ENCODE data around the gene NELL2.
"Not testable (repeated sequence)": the region's sequence is repeated elsewhere in the genome, so short reads cannot be mapped to it uniquely, and the experiment has no call there.

NELL2 gene

GRCh38 chr12:44842669-44843068, 33.4 kb downstream of the NELL2 start:
- Histone ChIP-seq H3K4me1 (ENCODE audit: control insufficient read depth, insufficient read depth, low read length) (no peaks in the 10 kb centered on the region), H3K36me3 (ENCODE audit: control insufficient read depth, insufficient read depth, low read length) (no peaks in the 10 kb centered on the region), H3K4me3 (ENCODE audit: low read length) (no peak overlapping the region), H3K9ac (ENCODE audit: low read length) (no peak overlapping the region), H3K27ac (ENCODE audit: low read depth, low read length) (no peak overlapping the region), H3K27me3 (ENCODE audit: control insufficient read depth, insufficient read depth, low read length) (peaks cover 3% of the 10 kb centered on the region)

- Histone ChIP-seq H3K36me3 (ENCODE audit: control insufficient read depth, insufficient read depth, low read length) (no peaks in the 10 kb centered on the region), H3K27ac (ENCODE audit: low read depth, low read length) (no peak overlapping the region), H3K4me1 (ENCODE audit: control insufficient read depth, insufficient read depth, low read length) (no peaks in the 10 kb centered on the region), H3K9ac (ENCODE audit: low read length) (no peak overlapping the region), H3K4me3 (ENCODE audit: low read length) (no peak overlapping the region), H3K27me3 (ENCODE audit: control insufficient read depth, insufficient read depth, low read length) (peaks cover 3% of the 10 kb centered on the region)
Measured at GRCh38 chr12:44839785-44840184, 36.3 kb downstream of the NELL2 start.

GRCh38 chr12:44837114-44837755, 38.9 kb downstream of the NELL2 start:
- Histone ChIP-seq H3K9ac (ENCODE audit: low read length) (no peak overlapping the region), H3K4me1 (ENCODE audit: control insufficient read depth, insufficient read depth, low read length) (no peaks in the 10 kb centered on the region), H3K27me3 (ENCODE audit: control insufficient read depth, insufficient read depth, low read length) (peaks cover 3% of the 10 kb centered on the region), H3K27ac (ENCODE audit: low read depth, low read length) (no peak overlapping the region), H3K36me3 (ENCODE audit: control insufficient read depth, insufficient read depth, low read length) (no peaks in the 10 kb centered on the region), H3K4me3 (ENCODE audit: low read length) (no peak overlapping the region)

GRCh38 chr12:44835641-44836379, 40.3 kb downstream of the NELL2 start:
- Histone ChIP-seq H3K27ac (ENCODE audit: low read depth, low read length) (peak overlapping the region; percentile 12), H3K27me3 (ENCODE audit: control insufficient read depth, insufficient read depth, low read length) (peaks cover 3% of the 10 kb centered on the region), H3K4me3 (ENCODE audit: low read length) (no peak overlapping the region), H3K4me1 (ENCODE audit: control insufficient read depth, insufficient read depth, low read length) (no peaks in the 10 kb centered on the region), H3K9ac (ENCODE audit: low read length) (no peak overlapping the region), H3K36me3 (ENCODE audit: control insufficient read depth, insufficient read depth, low read length) (no peaks in the 10 kb centered on the region)

- H3K9ac ChIP-seq (ENCODE audit: low read length); H3K4me3 ChIP-seq (ENCODE audit: low read length); H3K36me3 ChIP-seq (ENCODE audit: control insufficient read depth, insufficient read depth, low read length); H3K4me1 ChIP-seq (ENCODE audit: control insufficient read depth, insufficient read depth, low read length); H3K27ac ChIP-seq (ENCODE audit: low read depth, low read length); H3K27me3 ChIP-seq (ENCODE audit: control insufficient read depth, insufficient read depth, low read length): not testable (repeated sequence)
Measured at GRCh38 chr12:44834996-44835395, 41.1 kb downstream of the NELL2 start.

- Histone ChIP-seq H3K27me3 (ENCODE audit: control insufficient read depth, insufficient read depth, low read length) (no peaks in the 10 kb centered on the region), H3K27ac (ENCODE audit: low read depth, low read length) (no peak overlapping the region)
Measured at GRCh38 chr12:44833561-44833960, 42.6 kb downstream of the NELL2 start.

GRCh38 chr12:44830566-44831055, 45.5 kb downstream of the NELL2 start:
- Histone ChIP-seq H3K27ac (ENCODE audit: low read depth, low read length) (no peak overlapping the region), H3K36me3 (ENCODE audit: control insufficient read depth, insufficient read depth, low read length) (no peaks in the 10 kb centered on the region), H3K9ac (ENCODE audit: low read length) (no peak overlapping the region), H3K27me3 (ENCODE audit: control insufficient read depth, insufficient read depth, low read length) (no peaks in the 10 kb centered on the region), H3K4me3 (ENCODE audit: low read length) (no peak overlapping the region), H3K4me1 (ENCODE audit: control insufficient read depth, insufficient read depth, low read length) (no peaks in the 10 kb centered on the region)

More at GRCh38 chr12:44833561-44833960, 42.6 kb downstream of the NELL2 start:
- Histone ChIP-seq H3K36me3 (ENCODE audit: control insufficient read depth, insufficient read depth, low read length) (no peaks in the 10 kb centered on the region), H3K9ac (ENCODE audit: low read length) (no peak overlapping the region), H3K4me3 (ENCODE audit: low read length) (no peak overlapping the region), H3K4me1 (ENCODE audit: control insufficient read depth, insufficient read depth, low read length) (no peaks in the 10 kb centered on the region)

GRCh38 chr12:44829045-44829444, 47.1 kb downstream of the NELL2 start:
- Histone ChIP-seq H3K4me3 (ENCODE audit: low read length) (no peak overlapping the region), H3K27ac (ENCODE audit: low read depth, low read length) (no peak overlapping the region), H3K27me3 (ENCODE audit: control insufficient read depth, insufficient read depth, low read length) (no peaks in the 10 kb centered on the region), H3K9ac (ENCODE audit: low read length) (no peak overlapping the region), H3K4me1 (ENCODE audit: control insufficient read depth, insufficient read depth, low read length) (no peaks in the 10 kb centered on the region), H3K36me3 (ENCODE audit: control insufficient read depth, insufficient read depth, low read length) (no peaks in the 10 kb centered on the region)

- H3K36me3 ChIP-seq (ENCODE audit: control insufficient read depth, insufficient read depth, low read length) = no peaks in the 10 kb centered on the region
- no peak overlapping the region for H3K9ac ChIP-seq (ENCODE audit: low read length)
Measured at GRCh38 chr12:44827832-44828438, 48.2 kb downstream of the NELL2 start.

GRCh38 chr12:44821702-44822101, 54.4 kb downstream of the NELL2 start:
- H3K27me3 ChIP-seq (ENCODE audit: control insufficient read depth, insufficient read depth, low read length); H3K4me1 ChIP-seq (ENCODE audit: control insufficient read depth, insufficient read depth, low read length); H3K4me3 ChIP-seq (ENCODE audit: low read length); H3K27ac ChIP-seq (ENCODE audit: low read depth, low read length); H3K36me3 ChIP-seq (ENCODE audit: control insufficient read depth, insufficient read depth, low read length); H3K9ac ChIP-seq (ENCODE audit: low read length): not testable (repeated sequence)

More at GRCh38 chr12:44827832-44828438, 48.2 kb downstream of the NELL2 start:
- H3K27ac ChIP-seq (ENCODE audit: low read depth, low read length) = no peak overlapping the region
- no peaks in the 10 kb centered on the region for H3K4me1 ChIP-seq (ENCODE audit: control insufficient read depth, insufficient read depth, low read length)
- no peak overlapping the region for H3K4me3 ChIP-seq (ENCODE audit: low read length)
- H3K27me3 ChIP-seq (ENCODE audit: control insufficient read depth, insufficient read depth, low read length) = no peaks in the 10 kb centered on the region

- Histone ChIP-seq H3K4me3 (ENCODE audit: low read length) (no peak overlapping the region), H3K4me1 (ENCODE audit: control insufficient read depth, insufficient read depth, low read length) (no peaks in the 10 kb centered on the region), H3K36me3 (ENCODE audit: control insufficient read depth, insufficient read depth, low read length) (no peaks in the 10 kb centered on the region), H3K27me3 (ENCODE audit: control insufficient read depth, insufficient read depth, low read length) (no peaks in the 10 kb centered on the region), H3K27ac (ENCODE audit: low read depth, low read length) (no peak overlapping the region), H3K9ac (ENCODE audit: low read length) (no peak overlapping the region)
Measured at GRCh38 chr12:44819884-44820283, 56.2 kb downstream of the NELL2 start.

- Histone ChIP-seq H3K4me3 (ENCODE audit: low read length) (no peak overlapping the region), H3K9ac (ENCODE audit: low read length) (no peak overlapping the region), H3K4me1 (ENCODE audit: control insufficient read depth, insufficient read depth, low read length) (no peaks in the 10 kb centered on the region), H3K27ac (ENCODE audit: low read depth, low read length) (no peak overlapping the region), H3K27me3 (ENCODE audit: control insufficient read depth, insufficient read depth, low read length) (no peaks in the 10 kb centered on the region), H3K36me3 (ENCODE audit: control insufficient read depth, insufficient read depth, low read length) (no peaks in the 10 kb centered on the region)
Measured at GRCh38 chr12:44817687-44818086, 58.4 kb downstream of the NELL2 start.
